Stomach (tissue), 4 donors: ENCODE results near the gene ENOPH1.

ENCODE experiments used
- POLR2A ChIP-seq, 4 donors: fragments of 450-650 bp; IDR thresholded peaks; one replicate each; pipeline ENCODE4 v1.6.1; 2016; ENCODE audit warnings: antibody characterized with exemption in 4 of 4, control low read depth in 2 of 4, mild to moderate bottlenecking in 1 of 4, moderate library complexity in 1 of 4
- POLR2AphosphoS5 ChIP-seq, 3 donors: sonication (generic); formaldehyde crosslinking; IDR thresholded peaks; one replicate each; pipeline ENCODE4 v1.6.1; 2016; ENCODE audit warnings: antibody characterized with exemption in 3 of 3
- TF ChIP-seq, protein P1 (sequence below), 7 experiments: fragments of 450-650 bp in 4 of 7; fragments of 200-600 bp in 3 of 7; sonication (generic) in 3 of 7; IDR thresholded peaks; one replicate each; pipeline ENCODE4 v1.5.1; 2016 to 2019; ENCODE audit warnings: antibody characterized with exemption in 7 of 7, control low read depth in 2 of 7, mild to moderate bottlenecking in 1 of 7

DNA sequence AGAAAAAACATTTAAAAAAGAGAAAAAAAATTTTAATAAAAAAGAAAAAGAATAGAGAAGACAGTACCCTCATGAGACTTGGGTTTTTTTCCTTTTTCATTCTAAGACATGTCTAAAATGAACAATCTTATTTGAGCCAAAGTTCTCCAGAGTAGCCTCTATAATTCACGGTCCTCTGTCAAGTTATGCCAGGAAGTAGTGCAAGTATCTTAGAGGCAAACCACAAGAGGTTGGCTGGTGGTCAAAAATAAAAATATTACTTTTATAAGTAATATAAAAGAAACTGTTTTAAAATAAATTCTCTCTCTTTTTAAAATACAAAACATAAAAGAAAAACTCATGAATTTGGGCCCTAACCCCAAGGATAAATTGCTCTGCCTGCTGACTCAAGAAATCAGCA lies 26.7 kb upstream of the ENOPH1 start:
- TF ChIP-seq, protein P1, sequence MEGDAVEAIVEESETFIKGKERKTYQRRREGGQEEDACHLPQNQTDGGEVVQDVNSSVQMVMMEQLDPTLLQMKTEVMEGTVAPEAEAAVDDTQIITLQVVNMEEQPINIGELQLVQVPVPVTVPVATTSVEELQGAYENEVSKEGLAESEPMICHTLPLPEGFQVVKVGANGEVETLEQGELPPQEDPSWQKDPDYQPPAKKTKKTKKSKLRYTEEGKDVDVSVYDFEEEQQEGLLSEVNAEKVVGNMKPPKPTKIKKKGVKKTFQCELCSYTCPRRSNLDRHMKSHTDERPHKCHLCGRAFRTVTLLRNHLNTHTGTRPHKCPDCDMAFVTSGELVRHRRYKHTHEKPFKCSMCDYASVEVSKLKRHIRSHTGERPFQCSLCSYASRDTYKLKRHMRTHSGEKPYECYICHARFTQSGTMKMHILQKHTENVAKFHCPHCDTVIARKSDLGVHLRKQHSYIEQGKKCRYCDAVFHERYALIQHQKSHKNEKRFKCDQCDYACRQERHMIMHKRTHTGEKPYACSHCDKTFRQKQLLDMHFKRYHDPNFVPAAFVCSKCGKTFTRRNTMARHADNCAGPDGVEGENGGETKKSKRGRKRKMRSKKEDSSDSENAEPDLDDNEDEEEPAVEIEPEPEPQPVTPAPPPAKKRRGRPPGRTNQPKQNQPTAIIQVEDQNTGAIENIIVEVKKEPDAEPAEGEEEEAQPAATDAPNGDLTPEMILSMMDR (IDR thresholded peaks at IDR 0.05), result no peak
- no peak for TF ChIP-seq POLR2AphosphoS5 (IDR thresholded peaks at IDR 0.05)
- TF ChIP-seq POLR2A (IDR thresholded peaks at IDR 0.05), result no peak
